ENCODE results near the gene GEN1.
"Not testable (repeated sequence)": the region's sequence is repeated elsewhere in the genome, so short reads cannot be mapped to it uniquely, and the experiment has no call there.

The GEN1 gene

GRCh38 chr2:17821535-17822444 is 67.9 kb downstream of the GEN1 start:
- no peak for DNase-seq

- DNase-seq: peak in 1 of 56 donors; percentile 3
Measured at GRCh38 chr2:17822445-17823117, 68.6 kb downstream of the GEN1 start.

- not testable (repeated sequence) for DNase-seq
Measured at GRCh38 chr2:17823646-17824045, 69.7 kb downstream of the GEN1 start.

- DNase-seq: no peak
Measured at GRCh38 chr2:17827316-17827715, 73.4 kb downstream of the GEN1 start.

- no peak for DNase-seq
Measured at GRCh38 chr2:17827785-17828184, 73.8 kb downstream of the GEN1 start.

- peak in 53 of 56 donors; percentile 5 to 82 (median 48) for DNase-seq
Measured at GRCh38 chr2:17830053-17831034, 76.4 kb downstream of the GEN1 start.

- DNase-seq: no peak
Measured at GRCh38 chr2:17835516-17835915, 81.6 kb downstream of the GEN1 start.

All from amygdala (tissue), 56 donors.